ENCODE data around the gene MTRF1L.
A peak's percentile ranks its signal among the peaks of the same experiment; 100 is the strongest.

Gene MTRF1L

DNA sequence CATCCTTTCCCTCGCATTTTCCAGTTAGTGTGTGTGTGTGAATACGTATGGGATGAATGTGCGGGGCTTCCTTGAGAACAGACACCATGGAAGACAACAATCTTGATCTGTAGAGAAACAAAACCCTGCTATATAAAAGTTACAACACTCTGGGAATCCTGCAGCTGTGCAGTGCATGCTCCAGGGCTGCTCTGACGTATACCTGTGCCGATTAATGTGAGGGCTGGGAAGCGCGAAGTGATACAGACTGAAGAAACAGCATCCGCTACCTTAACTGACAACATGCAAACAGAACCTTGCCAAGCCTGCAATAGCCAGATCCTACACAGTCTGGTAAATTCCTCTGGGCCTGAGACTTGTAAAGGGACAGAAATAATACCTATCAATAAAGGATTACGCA is 31.6 kb upstream of the MTRF1L start:
- H4K91ac ChIP-seq (ENCODE audit: low read length), result no peak overlapping the region
- no peaks in the 10 kb centered on the region for H3K9me3 ChIP-seq (ENCODE audit: control insufficient read depth, low read length)
- no peak overlapping the region for H2AFZ ChIP-seq (ENCODE audit: low read depth, low read length)
- no peak overlapping the region for H3K23ac ChIP-seq (ENCODE audit: low read length in 2 of 2)
- H3K18ac ChIP-seq (ENCODE audit: low read depth in 1 of 2, low read length in 2 of 2), result no peak overlapping the region
- H3K36me3 ChIP-seq (ENCODE audit: control insufficient read depth in 1 of 2, insufficient read depth in 2 of 2, low read depth in 1 of 2, low read length in 2 of 2), result peaks cover 3 to 14% of the 10 kb centered on the region in 2 experiments
- H2AK5ac ChIP-seq (ENCODE audit: low read length, severe bottlenecking), result no peak overlapping the region
- H3K4me2 ChIP-seq (ENCODE audit: low read length, poor library complexity, severe bottlenecking), result no peak overlapping the region
- H2BK12ac ChIP-seq (ENCODE audit: low read length in 2 of 2), result no peak overlapping the region
- peaks cover 18% of the 10 kb centered on the region for H3K79me1 ChIP-seq (replicated peaks; ENCODE audit: low read length, poor library complexity, severe bottlenecking)
- H2BK5ac ChIP-seq (ENCODE audit: low read depth, low read length, poor library complexity, severe bottlenecking), result no peak overlapping the region
- H3K4ac ChIP-seq (ENCODE audit: low read depth in 1 of 2, low read length in 2 of 2), result no peak overlapping the region
- no peak overlapping the region for H3K14ac ChIP-seq (ENCODE audit: low read length in 2 of 2)
- H3K4me3 ChIP-seq (ENCODE audit: insufficient read depth in 1 of 2, low read depth in 1 of 2, low read length in 2 of 2), result no peak overlapping the region
- peaks cover 2% of the 10 kb centered on the region for H3K4me1 ChIP-seq (ENCODE audit: control insufficient read depth, insufficient read depth, low read depth, low read length)
- no peak overlapping the region for H4K8ac ChIP-seq (ENCODE audit: low read length)
- H2BK15ac ChIP-seq (ENCODE audit: low read depth, poor library complexity, severe bottlenecking), result no peak overlapping the region
- H3K27ac ChIP-seq (ENCODE audit: low read length, poor library complexity, severe bottlenecking), result no peak overlapping the region
- no peak overlapping the region for H3K9ac ChIP-seq (ENCODE audit: low read length)
- H2BK120ac ChIP-seq (ENCODE audit: low read depth, low read length), result no peak overlapping the region
- DNase-seq, result no peak
- WGBS, result 100% methylated on average over 6 of the region's 9 CpGs
- H3K27me3 ChIP-seq (ENCODE audit: control insufficient read depth in 1 of 2, insufficient read depth in 1 of 2, low read length in 2 of 2), result no peaks in the 10 kb centered on the region

DNA sequence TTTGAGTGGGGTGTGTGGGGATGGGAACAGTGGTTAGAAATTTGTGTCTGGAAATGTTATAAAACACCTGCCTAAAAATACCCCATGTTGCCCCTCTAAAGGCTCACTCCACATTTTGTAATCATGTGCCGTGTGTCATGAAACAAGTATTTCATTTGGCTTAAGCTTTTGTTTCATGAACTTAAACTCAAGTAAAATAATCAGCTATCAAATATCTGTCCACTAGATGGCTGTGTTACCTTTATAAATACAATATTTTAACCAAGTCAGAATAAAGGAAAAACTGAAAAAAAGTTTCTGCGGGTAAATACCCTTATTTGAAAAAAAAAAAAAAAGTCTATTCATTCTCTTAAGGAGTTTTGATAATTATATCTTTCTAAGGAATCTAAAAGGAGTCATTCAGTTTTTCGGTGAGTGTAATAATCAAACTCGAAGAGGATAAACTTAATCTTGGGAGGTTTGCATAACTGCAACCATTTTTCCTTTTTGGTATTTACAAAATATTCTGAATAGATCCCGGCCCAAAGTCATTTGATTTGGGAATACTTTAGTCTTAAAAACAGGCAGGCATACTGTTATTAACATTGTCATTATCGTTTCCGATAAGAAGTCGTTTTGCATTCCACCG is 29.9 kb upstream of the MTRF1L start:
- Histone ChIP-seq H3K4me3 (ENCODE audit: insufficient read depth in 1 of 2, low read depth in 1 of 2, low read length in 2 of 2) (no peak overlapping the region), H3K4ac (ENCODE audit: low read depth in 1 of 2, low read length in 2 of 2) (no peak overlapping the region), H3K18ac (ENCODE audit: low read depth in 1 of 2, low read length in 2 of 2) (no peak overlapping the region), H2AFZ (ENCODE audit: low read depth, low read length) (no peak overlapping the region), H2BK15ac (ENCODE audit: low read depth, poor library complexity, severe bottlenecking) (no peak overlapping the region), H3K9me3 (ENCODE audit: control insufficient read depth, low read length) (no peaks in the 10 kb centered on the region), H4K91ac (ENCODE audit: low read length) (no peak overlapping the region), H2BK120ac (ENCODE audit: low read depth, low read length) (no peak overlapping the region), H3K36me3 (ENCODE audit: control insufficient read depth in 1 of 2, insufficient read depth in 2 of 2, low read depth in 1 of 2, low read length in 2 of 2) (peaks cover 0 to 9% of the 10 kb centered on the region in 2 experiments), H3K14ac (ENCODE audit: low read length in 2 of 2) (no peak overlapping the region), H3K9ac (ENCODE audit: low read length) (peak overlapping the region; percentile 63), H3K27me3 (ENCODE audit: control insufficient read depth in 1 of 2, insufficient read depth in 1 of 2, low read length in 2 of 2) (no peaks in the 10 kb centered on the region), H3K4me1 (ENCODE audit: control insufficient read depth, insufficient read depth, low read depth, low read length) (no peaks in the 10 kb centered on the region), H2AK5ac (ENCODE audit: low read length, severe bottlenecking) (no peak overlapping the region), H3K23ac (ENCODE audit: low read length in 2 of 2) (no peak overlapping the region), H3K79me1 (replicated peaks; ENCODE audit: low read length, poor library complexity, severe bottlenecking) (peaks cover 22% of the 10 kb centered on the region), H3K27ac (ENCODE audit: low read length, poor library complexity, severe bottlenecking) (no peak overlapping the region), H2BK12ac (ENCODE audit: low read length in 2 of 2) (no peak overlapping the region), H4K8ac (ENCODE audit: low read length) (no peak overlapping the region), H3K4me2 (ENCODE audit: low read length, poor library complexity, severe bottlenecking) (no peak overlapping the region), H2BK5ac (ENCODE audit: low read depth, low read length, poor library complexity, severe bottlenecking) (no peak overlapping the region)
- DNase-seq, result peak; percentile 72
- 94% methylated on average over 5 of the region's 9 CpGs for WGBS

DNA sequence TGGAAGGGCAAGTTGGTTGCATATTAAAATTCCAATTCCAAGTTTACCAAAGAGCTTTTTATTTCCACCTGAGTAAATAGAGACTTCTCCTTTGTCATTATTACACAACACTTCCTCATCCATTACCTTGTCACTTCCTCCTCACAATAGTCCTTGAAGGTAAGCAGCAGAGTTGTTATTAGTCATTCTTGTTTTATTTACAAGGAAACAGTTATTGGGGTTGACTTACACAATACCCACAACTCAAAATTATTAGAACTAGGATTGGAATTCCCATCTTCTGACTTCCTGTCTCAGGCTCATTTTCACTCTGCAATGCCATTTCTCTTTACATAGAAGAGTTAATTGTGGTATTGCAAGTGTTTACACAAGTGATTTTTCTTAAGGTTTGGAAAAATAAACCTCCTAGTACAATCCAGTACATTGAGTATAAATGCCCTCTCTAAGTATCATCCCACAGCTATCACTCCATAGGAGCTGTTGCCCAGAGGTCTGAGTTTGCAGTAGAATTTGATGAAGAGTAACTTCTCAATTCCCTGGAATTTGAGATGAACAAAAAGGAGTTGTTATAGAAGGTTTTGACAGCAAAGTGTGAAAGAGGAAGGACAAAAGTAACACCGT is 28.9 kb upstream of the MTRF1L start:
- H3K4ac ChIP-seq (ENCODE audit: low read depth in 1 of 2, low read length in 2 of 2), result peak overlapping the region in 1 of 2 experiments; percentile 44
- H3K14ac ChIP-seq (ENCODE audit: low read length in 2 of 2), result peak overlapping the region in 1 of 2 experiments; percentile 53
- H2AK5ac ChIP-seq (ENCODE audit: low read length, severe bottlenecking), result no peak overlapping the region
- no peak overlapping the region for H2BK5ac ChIP-seq (ENCODE audit: low read depth, low read length, poor library complexity, severe bottlenecking)
- no peak overlapping the region for H3K18ac ChIP-seq (ENCODE audit: low read depth in 1 of 2, low read length in 2 of 2)
- no peak overlapping the region for H3K4me3 ChIP-seq (ENCODE audit: insufficient read depth in 1 of 2, low read depth in 1 of 2, low read length in 2 of 2)
- H3K36me3 ChIP-seq (ENCODE audit: control insufficient read depth in 1 of 2, insufficient read depth in 2 of 2, low read depth in 1 of 2, low read length in 2 of 2), result peaks cover 0 to 9% of the 10 kb centered on the region in 2 experiments
- no peak overlapping the region for H3K4me2 ChIP-seq (ENCODE audit: low read length, poor library complexity, severe bottlenecking)
- WGBS, result 20% methylated on average over 1 of the region's 1 CpG
- H2BK15ac ChIP-seq (ENCODE audit: low read depth, poor library complexity, severe bottlenecking), result no peak overlapping the region
- H2AFZ ChIP-seq (ENCODE audit: low read depth, low read length), result no peak overlapping the region
- no peak overlapping the region for H2BK120ac ChIP-seq (ENCODE audit: low read depth, low read length)
- no peak overlapping the region for H2BK12ac ChIP-seq (ENCODE audit: low read length in 2 of 2)
- peak overlapping the region; percentile 63 for H3K9ac ChIP-seq (ENCODE audit: low read length)
- no peaks in the 10 kb centered on the region for H3K4me1 ChIP-seq (ENCODE audit: control insufficient read depth, insufficient read depth, low read depth, low read length)
- no peaks in the 10 kb centered on the region for H3K9me3 ChIP-seq (ENCODE audit: control insufficient read depth, low read length)
- no peak overlapping the region for H3K27ac ChIP-seq (ENCODE audit: low read length, poor library complexity, severe bottlenecking)
- no peak overlapping the region for H4K8ac ChIP-seq (ENCODE audit: low read length)
- H4K91ac ChIP-seq (ENCODE audit: low read length), result no peak overlapping the region
- peak; percentile 49 for DNase-seq
- H3K23ac ChIP-seq (ENCODE audit: low read length in 2 of 2), result no peak overlapping the region
- peaks cover 24% of the 10 kb centered on the region for H3K79me1 ChIP-seq (replicated peaks; ENCODE audit: low read length, poor library complexity, severe bottlenecking)
- no peaks in the 10 kb centered on the region for H3K27me3 ChIP-seq (ENCODE audit: control insufficient read depth in 1 of 2, insufficient read depth in 1 of 2, low read length in 2 of 2)

DNA sequence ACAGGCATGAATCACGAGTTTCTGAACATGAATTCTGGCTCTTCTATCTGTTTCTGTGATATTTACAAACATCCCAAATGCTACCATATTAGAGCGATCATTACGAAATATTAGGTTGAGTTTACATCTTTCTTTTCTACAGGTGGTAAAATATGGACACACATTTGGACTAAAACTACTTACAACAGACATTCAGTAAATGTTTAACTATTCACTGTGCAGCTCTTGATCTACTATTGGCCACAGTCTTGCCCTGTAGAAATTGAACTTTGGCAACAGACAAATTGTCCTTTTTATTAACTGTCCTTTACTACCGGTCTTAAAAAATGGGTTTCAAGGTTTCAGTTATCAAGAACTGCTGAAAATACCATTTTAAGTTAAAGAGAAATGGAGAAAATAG is 26.5 kb upstream of the MTRF1L start:
- Histone ChIP-seq H2BK15ac (ENCODE audit: low read depth, poor library complexity, severe bottlenecking) (no peak overlapping the region), H3K4me2 (ENCODE audit: low read length, poor library complexity, severe bottlenecking) (no peak overlapping the region), H3K36me3 (ENCODE audit: control insufficient read depth in 1 of 2, insufficient read depth in 2 of 2, low read depth in 1 of 2, low read length in 2 of 2) (peaks cover 0 to 10% of the 10 kb centered on the region in 2 experiments), H3K18ac (ENCODE audit: low read depth in 1 of 2, low read length in 2 of 2) (no peak overlapping the region), H3K9ac (ENCODE audit: low read length) (no peak overlapping the region), H3K4me3 (ENCODE audit: insufficient read depth in 1 of 2, low read depth in 1 of 2, low read length in 2 of 2) (no peak overlapping the region), H4K91ac (ENCODE audit: low read length) (no peak overlapping the region), H3K4me1 (ENCODE audit: control insufficient read depth, insufficient read depth, low read depth, low read length) (no peaks in the 10 kb centered on the region), H3K27ac (ENCODE audit: low read length, poor library complexity, severe bottlenecking) (no peak overlapping the region), H2BK12ac (ENCODE audit: low read length in 2 of 2) (no peak overlapping the region), H3K27me3 (ENCODE audit: control insufficient read depth in 1 of 2, insufficient read depth in 1 of 2, low read length in 2 of 2) (no peaks in the 10 kb centered on the region), H3K9me3 (ENCODE audit: control insufficient read depth, low read length) (no peaks in the 10 kb centered on the region), H3K4ac (ENCODE audit: low read depth in 1 of 2, low read length in 2 of 2) (no peak overlapping the region), H2AFZ (ENCODE audit: low read depth, low read length) (no peak overlapping the region), H2BK5ac (ENCODE audit: low read depth, low read length, poor library complexity, severe bottlenecking) (no peak overlapping the region), H2BK120ac (ENCODE audit: low read depth, low read length) (no peak overlapping the region), H3K79me1 (replicated peaks; ENCODE audit: low read length, poor library complexity, severe bottlenecking) (peaks cover 17% of the 10 kb centered on the region), H3K23ac (ENCODE audit: low read length in 2 of 2) (no peak overlapping the region), H3K14ac (ENCODE audit: low read length in 2 of 2) (no peak overlapping the region), H4K8ac (ENCODE audit: low read length) (no peak overlapping the region), H2AK5ac (ENCODE audit: low read length, severe bottlenecking) (no peak overlapping the region)
- DNase-seq, result no peak
- WGBS, result 89% methylated on average over 1 of the region's 4 CpGs
